Epithelial cell of esophagus (primary cell): ENCODE results near the gene FOSL1.

ENCODE experiments used
- DNase-seq: peaks from one replicate; pipeline ENCODE4 v3.0.0; 2010; ENCODE audit warnings: low read depth
- H3K4me3 ChIP-seq: 2 replicates; pipeline ENCODE4 v1.5.1; 2011; ENCODE audit warnings: mild to moderate bottlenecking, low read length, control low read depth
- TF ChIP-seq, protein P1 (sequence below): IDR thresholded peaks from 2 replicates; pipeline ENCODE4 v1.5.1; 2011; ENCODE audit warnings: low read depth, mild to moderate bottlenecking, low read length, control low read depth, inconsistent platforms; ENCODE audit not compliant: insufficient read depth; ENCODE audit errors: missing control alignments

FOSL1 gene

DNA sequence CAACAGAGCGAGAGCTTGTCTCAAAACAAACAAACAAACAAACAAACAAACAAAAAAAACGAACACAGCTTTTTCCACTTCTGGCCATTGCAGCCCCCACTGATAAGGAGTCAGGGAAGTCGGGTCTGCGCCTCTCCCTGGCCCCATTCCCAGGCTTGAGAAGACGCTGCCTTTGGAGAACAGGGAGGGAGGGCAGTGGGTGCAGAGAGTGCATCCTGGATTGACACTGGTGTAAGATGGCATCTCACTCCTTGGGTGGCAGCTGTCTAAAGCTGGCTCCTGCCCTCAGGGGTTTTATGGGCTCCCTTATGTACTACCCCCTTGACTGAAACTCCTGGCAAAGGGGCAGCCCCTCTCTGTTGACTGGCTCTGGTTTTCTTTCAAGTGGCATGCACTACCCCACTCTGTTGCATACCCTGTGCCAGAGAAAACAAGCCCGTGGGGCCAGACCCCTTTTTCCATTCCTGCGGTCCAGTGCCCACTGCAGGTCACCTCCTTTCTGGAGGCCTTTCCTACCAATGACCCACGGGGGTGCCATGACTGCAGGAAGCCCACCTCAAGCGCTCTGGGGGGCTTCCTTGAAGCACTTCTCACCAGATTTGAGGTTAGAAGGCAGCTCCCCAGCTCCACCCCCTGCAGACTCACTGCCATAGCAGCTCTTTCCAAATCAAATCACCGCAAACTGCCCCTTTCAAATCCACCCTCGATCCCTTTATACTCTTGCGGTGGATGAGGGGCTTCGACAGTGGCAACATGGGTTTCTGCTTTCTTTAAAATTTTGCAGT lies 31.8 kb upstream of the FOSL1 start:
- TF ChIP-seq, protein P1, sequence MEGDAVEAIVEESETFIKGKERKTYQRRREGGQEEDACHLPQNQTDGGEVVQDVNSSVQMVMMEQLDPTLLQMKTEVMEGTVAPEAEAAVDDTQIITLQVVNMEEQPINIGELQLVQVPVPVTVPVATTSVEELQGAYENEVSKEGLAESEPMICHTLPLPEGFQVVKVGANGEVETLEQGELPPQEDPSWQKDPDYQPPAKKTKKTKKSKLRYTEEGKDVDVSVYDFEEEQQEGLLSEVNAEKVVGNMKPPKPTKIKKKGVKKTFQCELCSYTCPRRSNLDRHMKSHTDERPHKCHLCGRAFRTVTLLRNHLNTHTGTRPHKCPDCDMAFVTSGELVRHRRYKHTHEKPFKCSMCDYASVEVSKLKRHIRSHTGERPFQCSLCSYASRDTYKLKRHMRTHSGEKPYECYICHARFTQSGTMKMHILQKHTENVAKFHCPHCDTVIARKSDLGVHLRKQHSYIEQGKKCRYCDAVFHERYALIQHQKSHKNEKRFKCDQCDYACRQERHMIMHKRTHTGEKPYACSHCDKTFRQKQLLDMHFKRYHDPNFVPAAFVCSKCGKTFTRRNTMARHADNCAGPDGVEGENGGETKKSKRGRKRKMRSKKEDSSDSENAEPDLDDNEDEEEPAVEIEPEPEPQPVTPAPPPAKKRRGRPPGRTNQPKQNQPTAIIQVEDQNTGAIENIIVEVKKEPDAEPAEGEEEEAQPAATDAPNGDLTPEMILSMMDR, result no peak
- DNase-seq, result no peak
- H3K4me3 ChIP-seq, result no peak overlapping the region

DNA sequence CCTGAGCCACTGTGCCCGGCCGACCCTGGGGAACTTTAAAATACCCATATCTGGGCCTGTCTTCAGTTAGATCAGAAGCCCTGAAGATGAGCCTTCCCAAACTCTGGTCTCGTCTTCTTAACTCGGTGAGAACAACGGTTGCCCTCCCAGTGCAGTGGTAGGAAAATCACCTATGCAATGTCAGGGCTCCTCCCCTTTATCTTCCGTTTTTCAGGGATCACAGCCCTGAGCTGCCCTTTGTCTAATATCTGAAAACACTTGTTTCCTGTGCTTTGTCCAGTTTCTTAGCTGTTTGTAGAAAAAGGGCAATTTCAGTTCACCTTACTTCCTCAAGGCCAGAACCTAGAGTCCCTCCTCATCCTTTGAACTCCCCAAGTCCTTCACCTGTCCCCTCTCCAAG lies 28.5 kb upstream of the FOSL1 start:
- DNase-seq, result no peak
- H3K4me3 ChIP-seq, result no peak overlapping the region
- TF ChIP-seq, protein P1, result no peak

DNA sequence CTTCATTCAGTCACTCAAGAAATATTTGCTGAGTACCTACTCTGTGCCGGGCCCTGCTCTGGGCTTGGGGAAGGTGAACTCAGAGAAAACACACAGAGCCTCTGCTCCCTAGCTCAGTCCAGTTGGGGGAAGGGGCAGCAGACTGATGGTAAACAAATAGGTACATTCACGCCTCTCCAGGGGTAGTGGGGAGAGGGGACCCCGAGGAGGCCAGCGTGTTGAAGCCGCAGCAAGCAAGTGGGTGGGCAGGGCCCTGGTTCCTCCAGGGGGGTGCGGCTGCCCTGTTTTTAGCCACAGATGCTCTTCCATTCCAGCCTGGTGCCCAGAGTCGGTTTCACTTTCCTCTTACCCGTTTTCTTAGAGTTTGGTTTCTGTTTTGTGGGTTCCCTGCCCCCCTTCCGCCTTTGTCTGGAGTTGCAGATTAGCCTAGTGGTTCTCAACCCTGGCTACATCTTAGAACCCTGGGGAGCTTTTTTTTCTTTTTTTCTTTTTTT lies 27.8 kb upstream of the FOSL1 start:
- no peak overlapping the region for H3K4me3 ChIP-seq
- DNase-seq, result no peak
- TF ChIP-seq, protein P1, result no peak

DNA sequence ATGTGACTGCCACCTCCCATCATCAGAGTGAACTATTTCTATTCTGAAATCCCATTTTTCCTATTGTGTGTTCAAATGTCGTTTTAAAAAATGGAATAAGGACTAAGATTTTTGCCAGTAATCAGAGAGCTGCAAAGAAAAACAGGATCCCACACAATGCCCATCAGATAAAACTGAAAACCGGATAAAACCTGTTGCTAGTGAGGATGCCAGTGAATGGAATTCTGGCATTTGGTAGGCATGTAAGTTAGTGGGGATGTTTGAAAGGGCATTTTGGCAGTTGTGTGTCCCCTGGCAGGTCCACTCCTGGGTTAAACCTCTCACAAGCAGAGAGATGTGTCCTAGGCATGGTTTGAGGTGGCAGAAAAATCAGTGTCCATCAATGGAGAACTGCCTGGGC lies 25.2 kb upstream of the FOSL1 start:
- no peak for DNase-seq
- no peak overlapping the region for H3K4me3 ChIP-seq
- TF ChIP-seq, protein P1, result no peak

DNA sequence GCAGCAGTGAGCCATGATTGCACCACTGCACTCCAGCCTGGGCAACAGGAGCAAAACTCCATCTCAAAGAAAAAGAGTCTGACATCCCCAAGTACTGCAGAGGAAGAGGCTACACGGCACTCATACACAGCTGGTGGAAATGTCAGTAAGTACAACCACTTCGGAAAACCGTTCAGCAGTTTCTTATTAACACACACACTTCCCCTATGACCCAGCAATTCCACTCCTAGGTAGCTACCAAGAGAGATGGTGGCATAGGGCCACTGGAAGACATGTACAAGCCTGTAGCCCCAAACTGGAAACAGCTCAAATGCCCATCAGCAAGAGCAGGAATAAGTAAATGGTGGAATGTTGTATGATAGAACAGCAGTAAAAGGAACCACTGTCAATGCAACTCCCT lies 22.4 kb upstream of the FOSL1 start:
- peak; percentile 38 for DNase-seq
- TF ChIP-seq, protein P1, result no peak
- H3K4me3 ChIP-seq, result no peak overlapping the region

DNA sequence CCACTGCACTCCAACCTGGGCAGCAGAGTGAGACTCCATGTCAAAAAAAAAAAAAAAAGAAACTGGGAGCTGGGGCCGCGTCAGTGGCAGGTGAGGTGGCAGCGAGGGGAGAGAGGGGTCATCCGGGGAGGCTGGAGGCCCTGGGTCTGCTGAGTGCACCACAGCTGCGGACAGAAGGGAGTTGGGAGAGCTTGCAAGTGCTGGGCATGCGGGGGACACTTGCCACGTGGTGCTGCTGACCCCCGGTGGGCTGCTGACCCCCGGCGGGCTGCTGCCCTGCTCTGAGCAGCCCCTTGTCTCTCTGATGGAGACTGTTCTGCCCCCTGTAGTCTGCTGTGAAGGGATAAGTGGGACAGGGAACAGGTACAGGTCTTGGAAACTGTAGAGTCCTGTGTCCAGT lies 21.7 kb upstream of the FOSL1 start:
- TF ChIP-seq, protein P1, result no peak
- no peak for DNase-seq
- no peak overlapping the region for H3K4me3 ChIP-seq
